ENCODE data around the gene CLDN20. TPM values are rescaled to one million over a fixed set of nuclear protein-coding genes. Genes with fewer than 3 reads are reported as not detected.

CLDN20 gene
- total and polyA plus RNA-seq, 2 of the 8 experiments (the other 6 are each of a cell fraction or from before 2014, with no cell fraction given), result not detected

- Histone ChIP-seq H3K4me1 (replicated peaks in 1 of 4; ENCODE audit: control insufficient read depth in 3 of 4, insufficient read depth in 4 of 4, low read length in 3 of 4) (peaks cover 0 to 2% (median under 1%) of the 10 kb centered on the region in 4 experiments; a peak in 3 of 7 replicates), H3K9ac (replicated peaks in 1 of 4; ENCODE audit: extremely low read depth in 1 of 4, low read depth in 3 of 4, low read length in 3 of 4) (no peak overlapping the region), H3K4me2 (ENCODE audit: insufficient read depth in 1 of 2, low read depth in 2 of 2, low read length in 2 of 2) (no peak overlapping the region), H2BK12ac (ENCODE audit: low read depth, low read length) (no peak overlapping the region), H4K8ac (ENCODE audit: extremely low read depth, insufficient read depth, low read length) (no peak overlapping the region), H2AK5ac (ENCODE audit: low read depth, low read length) (no peak overlapping the region), H2BK120ac (replicated peaks; ENCODE audit: low read depth, low read length) (no peak overlapping the region), H3K9me3 (ENCODE audit: insufficient read depth in 2 of 2, low read depth in 1 of 2, low read length in 1 of 2) (peaks cover 0 to 4% of the 10 kb centered on the region in 2 experiments; a peak in 2 of 4 replicates), H3K4me3 (ENCODE audit: extremely low read depth in 1 of 4, insufficient read depth in 2 of 4, low read depth in 3 of 4, low read length in 4 of 4) (no peak overlapping the region), H3K36me3 (ENCODE audit: control insufficient read depth in 2 of 4, insufficient read depth in 4 of 4, low read length in 3 of 4) (peaks cover 0 to 14% (median 6%) of the 10 kb centered on the region in 4 experiments; a peak in 3 of 8 replicates), H3K23me2 (ENCODE audit: low read depth, low read length) (no peaks in the 10 kb centered on the region), H2AFZ (ENCODE audit: low read length) (no peak overlapping the region), H4K91ac (replicated peaks; ENCODE audit: insufficient read length, low read length) (no peak overlapping the region), H3K27me3 (replicated peaks in 1 of 4; ENCODE audit: control insufficient read depth in 3 of 4, extremely low read depth in 1 of 4, insufficient read depth in 3 of 4, low read length in 3 of 4) (no peaks in the 10 kb centered on the region), H3K18ac (ENCODE audit: extremely low read depth, low read length) (no peak overlapping the region), H3K79me1 (ENCODE audit: low read depth, low read length) (no peaks in the 10 kb centered on the region), H3K27ac (ENCODE audit: low read depth, low read length) (no peak overlapping the region), H3K14ac (ENCODE audit: insufficient read length) (no peak overlapping the region), H4K20me1 (replicated peaks in 1 of 2; ENCODE audit: control insufficient read depth in 1 of 2, insufficient read depth in 2 of 2, low read length in 2 of 2) (no peaks in the 10 kb centered on the region), H3K56ac (replicated peaks; ENCODE audit: insufficient read length, low read depth, low read length) (no peak overlapping the region), H2BK15ac (ENCODE audit: low read length) (no peak overlapping the region), H3K79me2 (ENCODE audit: control insufficient read depth in 1 of 2, insufficient read depth in 2 of 2, low read length in 2 of 2) (peaks cover 3 to 4% of the 10 kb centered on the region in 2 experiments; a peak in 2 of 4 replicates), H3K23ac (ENCODE audit: insufficient read length) (no peak overlapping the region), H4K5ac (ENCODE audit: insufficient read length, low read depth, low read length) (no peak overlapping the region), H2BK5ac (ENCODE audit: low read depth, low read length) (no peak overlapping the region), H3K4ac (replicated peaks; ENCODE audit: insufficient read length, low read depth, low read length) (no peak overlapping the region), H2BK20ac (ENCODE audit: low read length) (no peak overlapping the region)
- DNase-seq (ENCODE audit: low read depth in 1 of 2, low spot score in 2 of 2), result no peak
- 87% methylated on average over 2 of the region's 2 CpGs; no CpG with 5 or more reads in 1 of the 2 experiments for WGBS, 2 experiments (ENCODE audit: extremely low coverage in 1 of 2, insufficient coverage in 1 of 2, insufficient read length in 1 of 2, insufficient replicate concordance in 2 of 2, low coverage in 1 of 2, low lambda C conversion rate in 2 of 2, missing lambda C conversion rate in 1 of 2)
- FAIRE-seq, result no peak
- ChIA-PET POLR2A (ENCODE audit: partially characterized antibody) (interaction anchor here (1.1 to 1.7 kb wide), 3 partner anchors 8 to 33 kb away, joined by 3 to 5 read pairs (median 3); no protein-coding TSS in a partner anchor), CTCF (ENCODE audit: partially characterized antibody) (interaction anchor here (0.6 to 4.2 kb wide), 15 partner anchors 8 to 340 kb away, joined by 3 to 17 read pairs (median 4); no protein-coding TSS in a partner anchor)
- TF ChIP-seq EP300 (IDR thresholded peaks at IDR 0.05; ENCODE audit: borderline replicate concordance in 1 of 2, low read depth in 2 of 2, low read length in 2 of 2) (no peak), USF2 (IDR thresholded peaks at IDR 0.05; ENCODE audit: low read length) (no peak), KDM4A (IDR thresholded peaks at IDR 0.05; ENCODE audit: low read depth, low read length, severe bottlenecking) (no peak), NANOG (IDR thresholded peaks at IDR 0.05; ENCODE audit: insufficient read depth, low read depth, low read length, poor library complexity, severe bottlenecking) (no peak), E2F6 (IDR thresholded peaks at IDR 0.05) (no peak), BACH1 (IDR thresholded peaks at IDR 0.05; ENCODE audit: low read length) (no peak)
Measured at GRCh38 chr6:155267411-155267810, 3.6 kb downstream of the CLDN20 start.

All from H1 (cell line).